Activated T-cell treated with anti-CD3 and anti-CD28 coated beads for 4 hours (primary cell): ENCODE results near the gene RICTOR.

Experiments used
- DNase-seq: peaks from one replicate; pipeline ENCODE4 v3.0.0-alpha.2; 2020

The RICTOR gene

GRCh38 chr5:39092581-39093351 lies 18.6 kb upstream of the RICTOR start:
- DNase-seq: no peak

GRCh38 chr5:39091940-39092580 lies 17.9 kb upstream of the RICTOR start:
- no peak for DNase-seq

GRCh38 chr5:39083968-39084367 lies 9.8 kb upstream of the RICTOR start:
- DNase-seq: no peak

- no peak for DNase-seq
These were observed 8.8 kb upstream of the RICTOR start for GRCh38 chr5:39082995-39083394.

GRCh38 chr5:39080597-39081204 lies 6.5 kb upstream of the RICTOR start:
- DNase-seq: no peak

GRCh38 chr5:39080168-39080567 lies 6.0 kb upstream of the RICTOR start:
- no peak for DNase-seq

GRCh38 chr5:39079147-39079546 lies 4.9 kb upstream of the RICTOR start:
- no peak for DNase-seq

- no peak for DNase-seq
These were observed 2.8 kb upstream of the RICTOR start for GRCh38 chr5:39076757-39077728.

GRCh38 chr5:39076101-39076756 lies 2.0 kb upstream of the RICTOR start:
- no peak for DNase-seq

- no peak for DNase-seq
These were observed 507 bp downstream of the RICTOR start for GRCh38 chr5:39073767-39074016.

- peak; percentile 19 for DNase-seq
These were observed 1.1 kb downstream of the RICTOR start for GRCh38 chr5:39072925-39073766.

- DNase-seq: no peak
These were observed 6.1 kb downstream of the RICTOR start for GRCh38 chr5:39068099-39068498.

GRCh38 chr5:39064450-39064849 lies 9.7 kb downstream of the RICTOR start:
- no peak for DNase-seq

GRCh38 chr5:39063037-39063436 lies 11.2 kb downstream of the RICTOR start:
- no peak for DNase-seq

- DNase-seq: no peak
These were observed 11.7 kb downstream of the RICTOR start for GRCh38 chr5:39062530-39062929.

- no peak for DNase-seq
These were observed 12.1 kb downstream of the RICTOR start for GRCh38 chr5:39062104-39062503.

GRCh38 chr5:39059064-39059463 lies 15.1 kb downstream of the RICTOR start:
- no peak for DNase-seq

GRCh38 chr5:39058178-39058921 lies 15.8 kb downstream of the RICTOR start:
- no peak for DNase-seq

- no peak for DNase-seq
These were observed 16.5 kb downstream of the RICTOR start for GRCh38 chr5:39057734-39058133.

- DNase-seq: no peak
These were observed 18.3 kb downstream of the RICTOR start for GRCh38 chr5:39055768-39056398.
